K562 (cell line): ENCODE data around the gene GALNT7. TPM values are rescaled to one million over a fixed set of nuclear protein-coding genes. Genes with fewer than 3 reads are reported as not detected.

Experiments
- CREBBP ChIP-seq: IDR thresholded peaks from one replicate; pipeline ENCODE4 v1.6.1; 2012; ENCODE audit warnings: low read depth, mild to moderate bottlenecking, control low read depth, inconsistent platforms, low read length
- CTCF ChIP-seq, 3 experiments: IDR thresholded peaks in 2 of 3; conservative IDR thresholded peaks in 1 of 3; 2 replicates each; pipeline ENCODE4 v1.5.1; 2011 to 2012; ENCODE audit warnings: low read length in 3 of 3, mild to moderate bottlenecking in 3 of 3, control low read depth in 2 of 3, improper control_type of control experiment in 1 of 3, inconsistent platforms in 1 of 3, low read depth in 1 of 3, mixed read lengths in 1 of 3, moderate library complexity in 1 of 3; ENCODE audit not compliant: insufficient read depth in 2 of 3
- DLX4 ChIP-seq: fragments of 250-450 bp; sonication (Bioruptor Pico); IDR thresholded peaks from 2 replicates; pipeline ENCODE4 v1.6.1; 2021; ENCODE audit warnings: mild to moderate bottlenecking
- E2F8 ChIP-seq: fragments of 450-650 bp; IDR thresholded peaks from 2 replicates; pipeline ENCODE4 v1.7.1; 2018; ENCODE audit warnings: mild to moderate bottlenecking, low read depth; ENCODE audit not compliant: partially characterized antibody
- GTF2A2 ChIP-seq: IDR thresholded peaks from 2 replicates; pipeline ENCODE4 v1.6.1; 2016; ENCODE audit warnings: mild to moderate bottlenecking, missing genetic modification characterization, missing compliant biosample characterization
- HBP1 ChIP-seq: fragments of 450-650 bp; formaldehyde crosslinking; IDR thresholded peaks from 2 replicates; pipeline ENCODE4 v1.4.0; 2022; ENCODE audit warnings: missing genetic modification characterization
- HDGF ChIP-seq: fragments of 450-650 bp; IDR thresholded peaks from 2 replicates; pipeline ENCODE4 v1.6.1; 2016
- KHSRP ChIP-seq: fragments of 450-650 bp; IDR thresholded peaks from 2 replicates; pipeline ENCODE4 v1.6.1; 2017
- MAFK ChIP-seq: IDR thresholded peaks from 2 replicates; pipeline ENCODE4 v1.6.1; 2011; ENCODE audit warnings: low read length, improper control_type of control experiment
- MCM5 ChIP-seq: fragments of 450-650 bp; IDR thresholded peaks from 2 replicates; pipeline ENCODE4 v1.6.1; 2016; ENCODE audit warnings: low read depth
- OTX1 ChIP-seq: fragments of 450-650 bp; formaldehyde crosslinking; IDR thresholded peaks from 2 replicates; pipeline ENCODE4 v1.4.0; 2022; ENCODE audit warnings: mild to moderate bottlenecking
- POLR2AphosphoS2 ChIP-seq: IDR thresholded peaks from 2 replicates; pipeline ENCODE4 v1.6.1; 2012; ENCODE audit warnings: low read length, improper control_type of control experiment
- SMAD4 ChIP-seq: fragments of 250-450 bp; sonication (Bioruptor Pico); conservative IDR thresholded peaks from 2 replicates; pipeline ENCODE4 v1.8.0; 2021; ENCODE audit warnings: inconsistent platforms, mild to moderate bottlenecking, moderate library complexity
- SOX6 ChIP-seq: fragments of 450-650 bp; IDR thresholded peaks from 2 replicates; pipeline ENCODE4 v1.6.1; 2014; ENCODE audit warnings: mild to moderate bottlenecking
- SUPT5H ChIP-seq: fragments of 450-650 bp; IDR thresholded peaks from 2 replicates; pipeline ENCODE4 v1.6.1; 2016
- TEAD1 ChIP-seq, 2 experiments: fragments of 450-650 bp in 1 of 2; sonication (generic) in 1 of 2; formaldehyde crosslinking; IDR thresholded peaks; 2 replicates each; pipeline versions ENCODE4 v1.4.0 to v1.8.0; 2020 to 2022; ENCODE audit warnings: mild to moderate bottlenecking in 2 of 2, missing genetic modification reagents in 1 of 2
- THRB ChIP-seq: fragments of 450-650 bp; formaldehyde crosslinking; conservative IDR thresholded peaks from 2 replicates; pipeline ENCODE4 v1.4.0; 2022; ENCODE audit warnings: mild to moderate bottlenecking, missing genetic modification characterization
- ZBTB43 ChIP-seq: sonication (generic); formaldehyde crosslinking; IDR thresholded peaks from 2 replicates; pipeline ENCODE4 v1.8.0; 2023; ENCODE audit warnings: mild to moderate bottlenecking, missing genetic modification reagents
- ZBTB8A ChIP-seq: fragments of 450-650 bp; IDR thresholded peaks from 2 replicates; pipeline ENCODE4 v1.6.1; 2018; ENCODE audit warnings: mild to moderate bottlenecking, moderate library complexity; ENCODE audit not compliant: partially characterized antibody
- ZNF444 ChIP-seq: fragments of 250-450 bp; sonication (Bioruptor Pico); IDR thresholded peaks from 2 replicates; pipeline ENCODE4 v1.4.0; 2020; ENCODE audit warnings: mild to moderate bottlenecking, moderate library complexity
- ZNF586 ChIP-seq: fragments of 450-650 bp; formaldehyde crosslinking; conservative IDR thresholded peaks from 2 replicates; pipeline ENCODE4 v1.4.0; 2020; ENCODE audit warnings: mild to moderate bottlenecking, moderate library complexity
- ZNF77 ChIP-seq: fragments of 250-450 bp; sonication (Bioruptor Pico); IDR thresholded peaks from 2 replicates; pipeline ENCODE4 v1.5.0; 2020
- polyA plus RNA-seq, 8 experiments: library from polyadenylated mRNA; depleted of rRNA in 4 of 8; stranded (reverse) in 5 of 8; unstranded in 3 of 8; fragments of >200 nt; fragmentation: Nextera tagmentation in 2 of 8; fragmentation: Illumina TruSeq in 1 of 8; extraction: Ambion mirVana in 2 of 8; extraction: Trizol in 1 of 8; gene quantifications; 2 replicates each; pipeline versions ENCODE4 v1.2.1 to v1.2.3, GENCODE V29; 2011 to 2014; ENCODE audit warnings: inconsistent platforms in 1 of 8, missing spikeins in 1 of 8
- total RNA-seq, 7 experiments: library from RNA; depleted of rRNA in 6 of 7; stranded (reverse); fragments of >200 nt in 6 of 7; fragmentation: Illumina TruSeq in 2 of 7; extraction: Trizol in 2 of 7; gene quantifications; 2 replicates each; pipeline versions ENCODE4 v1.2.1 to v1.2.3, GENCODE V29; 2011 to 2021; ENCODE audit warnings: low replicate concordance in 1 of 7

GALNT7 gene
- total and polyA plus RNA-seq, 9 of the 15 experiments (the other 6 are each of a cell fraction or from before 2014, with no cell fraction given), result 16.7 to 38.7 (median 31.1) TPM

- TF ChIP-seq ZBTB8A, result no peak
- TF ChIP-seq MAFK, result no peak
- TF ChIP-seq SOX6, result no peak
- no peak for TF ChIP-seq ZNF77 (CRISPR knock-in tag)
- TF ChIP-seq SUPT5H, result peak; percentile 84
- no peak for TF ChIP-seq CREBBP
- TF ChIP-seq TEAD1 (CRISPR knock-in tag; IDR thresholded peaks at IDR 0.05), result 0 out of 4 replicates have a peak, but pooled peaks of 1 of the 2 experiments have one; percentile 34
- TF ChIP-seq ZNF586 (CRISPR knock-in tag), result no peak
- TF ChIP-seq ZBTB43, result no peak
- TF ChIP-seq E2F8, result peak; percentile 27
- no peak for TF ChIP-seq GTF2A2
- TF ChIP-seq ZNF444 (CRISPR knock-in tag), result 0 out of 2 replicates have a peak, but pooled peaks have one; percentile 57
- peak; percentile 90; the same call in 1 of the 2 replicates for TF ChIP-seq POLR2AphosphoS2
- peak; percentile 79 for TF ChIP-seq THRB (CRISPR knock-in tag)
- 0 out of 2 replicates have a peak, but pooled peaks have one; percentile 37 for TF ChIP-seq HBP1 (CRISPR knock-in tag)
- no peak for TF ChIP-seq CTCF (IDR thresholded peaks at IDR 0.05 in 2 of 3, conservative IDR thresholded peaks at IDR 0.05 in 1 of 3; ENCODE audit: insufficient read depth in 2 of 3, low read depth in 1 of 3, low read length in 3 of 3)
- TF ChIP-seq MCM5, result no peak
- TF ChIP-seq HDGF, result no peak
- no peak for TF ChIP-seq SMAD4 (CRISPR knock-in tag)
- TF ChIP-seq DLX4 (CRISPR knock-in tag), result no peak
- 0 out of 2 replicates have a peak, but pooled peaks have one; percentile 11 for TF ChIP-seq OTX1
- peak; percentile 71 for TF ChIP-seq KHSRP
These were observed 162.0 kb downstream of the GALNT7 start (continued) for GRCh38 chr4:173330590-173330989.
